GM21447 (cell line): ENCODE data around the gene NTN1.

Experiments used
- ATAC-seq: cut with Tn5 transposase; IDR thresholded peaks from one replicate; pipeline ENCODE4 v1.9.1; 2021; ENCODE audit not compliant: unreplicated experiment

NTN1 gene

DNA sequence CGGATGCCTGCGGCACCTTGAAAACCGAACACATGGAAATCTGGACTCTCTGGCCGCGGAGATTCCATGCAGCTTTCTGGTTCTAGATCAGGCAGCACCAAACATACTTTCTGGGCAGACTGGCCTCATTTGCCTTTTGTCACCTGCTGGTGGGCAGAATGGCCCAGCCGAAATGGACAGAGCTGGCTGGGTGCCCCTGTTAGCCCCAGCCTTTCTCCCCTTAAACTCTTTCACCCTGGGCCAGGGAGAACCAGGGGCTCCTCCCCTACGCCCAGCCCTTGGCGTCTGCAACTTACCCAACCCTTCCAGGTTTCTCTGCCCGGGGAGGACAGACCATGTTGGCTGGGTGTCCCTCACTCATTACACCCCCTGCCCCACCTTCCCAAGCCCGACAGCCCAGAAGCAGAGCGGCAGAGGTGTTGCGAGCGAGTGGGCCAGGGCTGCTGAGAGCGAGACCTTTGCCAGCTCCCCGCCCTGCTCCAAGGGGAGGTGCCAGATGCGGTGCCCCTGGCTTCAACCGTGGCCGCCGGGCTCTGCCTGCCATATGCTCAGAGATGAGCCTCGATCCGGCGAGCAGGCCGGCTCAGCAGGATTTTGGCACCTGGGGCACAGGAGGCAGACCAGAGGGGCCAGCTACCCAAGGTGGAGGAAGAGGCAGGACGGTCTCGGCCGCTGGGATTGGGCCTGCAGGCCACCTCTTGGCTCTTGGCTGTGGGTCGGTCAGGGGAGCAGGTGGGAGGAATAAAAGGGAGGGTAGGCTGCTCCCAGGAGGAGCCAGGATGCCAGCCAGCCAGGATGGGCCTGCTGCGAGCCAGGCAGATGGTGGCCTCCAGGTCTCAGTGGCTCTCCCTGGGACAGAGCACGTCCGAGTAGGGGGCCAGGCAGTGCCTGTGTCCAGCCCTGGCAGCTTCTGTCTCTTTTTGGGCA is 191.3 kb downstream of the NTN1 start:
- no peak for ATAC-seq

DNA sequence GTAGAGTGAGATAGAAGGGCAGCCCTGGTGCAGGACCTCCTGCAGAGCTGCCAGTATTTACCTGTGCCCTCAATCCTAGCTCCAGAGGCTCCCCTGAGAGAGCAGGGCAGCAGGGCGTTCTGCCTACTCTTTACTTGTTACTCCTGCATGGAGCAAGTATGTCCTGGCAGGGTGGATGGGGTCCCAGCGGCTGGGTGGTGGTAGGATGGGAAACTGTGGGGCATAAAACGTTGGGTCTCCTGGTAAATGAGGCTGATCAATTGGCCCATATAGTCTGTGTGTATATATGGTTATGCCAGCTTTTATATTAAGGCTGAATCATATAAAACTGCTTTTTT is 192.0 kb downstream of the NTN1 start:
- no peak for ATAC-seq

DNA sequence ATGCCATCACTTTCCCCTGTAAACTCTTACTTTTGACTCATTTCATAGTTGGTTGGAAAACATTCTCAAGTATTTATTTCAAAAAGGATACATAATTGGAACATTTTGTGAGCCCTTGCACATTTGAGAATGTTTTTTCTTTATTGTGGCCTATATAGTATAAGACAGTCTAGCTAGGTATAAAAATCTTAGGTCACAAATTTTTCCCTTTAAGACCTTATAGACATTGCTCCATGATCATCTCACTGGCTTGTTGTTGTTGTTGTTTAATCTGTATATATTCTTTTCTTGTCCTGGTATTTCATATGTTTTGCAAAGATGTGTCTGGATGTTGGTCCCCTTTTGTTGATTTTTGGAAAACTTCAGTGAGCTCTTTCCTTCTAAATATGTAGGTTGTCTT is 194.2 kb downstream of the NTN1 start:
- ATAC-seq = no peak

DNA sequence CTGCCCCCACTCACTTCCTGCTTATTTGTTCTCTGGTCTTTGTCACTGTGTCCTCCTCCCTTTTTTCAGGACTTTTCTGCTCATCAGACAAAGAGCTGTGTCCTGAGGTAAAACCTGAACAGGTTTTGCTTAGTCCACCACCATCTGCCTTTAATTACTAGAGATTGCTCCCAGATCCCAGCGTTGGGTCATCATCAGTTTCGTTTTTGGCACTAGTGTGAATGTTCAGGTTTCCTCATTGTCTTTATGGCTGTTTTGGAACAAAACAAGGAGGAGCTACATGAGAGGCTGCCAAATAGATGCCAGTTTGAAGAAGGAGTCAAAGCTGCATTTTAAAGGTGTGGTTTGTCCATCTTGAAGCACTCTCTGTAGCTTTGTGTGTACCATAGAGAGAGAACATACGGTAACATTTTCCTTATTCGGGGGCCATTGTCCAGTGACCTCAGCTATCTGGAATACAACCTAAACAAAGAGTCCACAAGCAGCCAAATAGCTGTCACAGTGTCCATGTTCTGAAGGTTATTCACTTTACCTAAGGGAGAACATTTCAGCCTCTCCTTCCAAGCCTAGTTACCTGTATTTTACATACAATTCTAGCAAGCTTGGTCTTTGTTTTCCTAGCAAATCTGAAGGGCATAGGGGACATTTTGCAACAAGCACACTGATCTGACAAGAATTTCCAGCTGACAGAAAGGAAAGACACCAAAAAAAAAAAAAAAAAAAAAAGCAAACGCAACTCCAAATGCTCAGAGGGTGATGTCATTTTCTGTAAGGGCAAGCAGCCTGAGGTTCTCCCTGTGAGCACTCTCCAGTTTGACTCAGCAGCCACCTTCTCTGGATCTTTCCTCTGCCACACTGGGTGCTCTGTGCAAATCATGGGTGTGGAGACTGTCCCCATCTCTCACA is 196.1 kb downstream of the NTN1 start:
- no peak for ATAC-seq

DNA sequence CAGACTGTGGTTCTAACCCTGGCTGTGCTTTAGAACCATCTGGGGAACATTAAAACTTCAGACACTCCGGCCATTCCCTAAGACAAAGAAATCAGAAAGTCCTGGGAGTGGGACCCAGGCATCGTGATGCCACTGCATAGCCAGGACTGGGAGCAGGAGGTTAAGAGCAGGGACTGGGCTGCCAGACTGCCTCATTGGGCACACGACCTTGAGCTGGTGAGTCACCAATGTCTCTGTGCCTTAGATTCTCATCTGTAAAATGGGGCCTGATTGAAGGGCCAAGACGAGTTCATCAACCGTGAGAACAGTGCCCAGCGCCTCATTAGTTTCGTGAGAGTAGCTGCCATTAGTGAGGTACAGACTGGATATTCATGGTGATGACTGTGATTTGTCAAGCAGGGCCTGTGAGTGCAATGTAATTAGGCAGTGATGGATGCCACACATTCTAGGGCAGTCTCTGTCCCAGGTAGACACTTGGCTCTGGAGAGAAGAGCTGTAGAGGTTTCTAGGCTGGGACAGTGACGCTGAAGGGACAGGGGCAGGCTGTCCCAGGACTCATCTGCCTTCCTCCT is 196.8 kb downstream of the NTN1 start:
- no peak for ATAC-seq

DNA sequence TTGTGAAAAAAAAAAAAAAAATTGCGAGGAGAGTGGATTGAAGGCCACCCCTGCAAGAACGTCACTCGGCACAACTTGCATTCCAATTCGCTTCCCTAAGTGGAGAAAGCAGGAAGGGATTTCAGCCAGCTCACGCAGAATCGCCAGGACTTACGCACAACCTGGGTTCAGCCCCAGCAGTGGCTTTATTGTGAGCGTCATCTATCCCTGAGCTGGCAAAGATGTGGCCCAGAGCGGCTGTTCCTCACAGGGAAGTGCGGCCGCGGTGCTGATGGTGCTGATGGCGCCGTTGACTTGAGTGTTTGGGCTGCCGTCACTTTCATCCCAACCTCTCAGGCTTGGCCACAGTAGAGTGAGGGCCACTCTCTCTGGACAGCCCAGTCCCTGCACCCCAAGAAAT is 197.6 kb downstream of the NTN1 start:
- no peak for ATAC-seq

DNA sequence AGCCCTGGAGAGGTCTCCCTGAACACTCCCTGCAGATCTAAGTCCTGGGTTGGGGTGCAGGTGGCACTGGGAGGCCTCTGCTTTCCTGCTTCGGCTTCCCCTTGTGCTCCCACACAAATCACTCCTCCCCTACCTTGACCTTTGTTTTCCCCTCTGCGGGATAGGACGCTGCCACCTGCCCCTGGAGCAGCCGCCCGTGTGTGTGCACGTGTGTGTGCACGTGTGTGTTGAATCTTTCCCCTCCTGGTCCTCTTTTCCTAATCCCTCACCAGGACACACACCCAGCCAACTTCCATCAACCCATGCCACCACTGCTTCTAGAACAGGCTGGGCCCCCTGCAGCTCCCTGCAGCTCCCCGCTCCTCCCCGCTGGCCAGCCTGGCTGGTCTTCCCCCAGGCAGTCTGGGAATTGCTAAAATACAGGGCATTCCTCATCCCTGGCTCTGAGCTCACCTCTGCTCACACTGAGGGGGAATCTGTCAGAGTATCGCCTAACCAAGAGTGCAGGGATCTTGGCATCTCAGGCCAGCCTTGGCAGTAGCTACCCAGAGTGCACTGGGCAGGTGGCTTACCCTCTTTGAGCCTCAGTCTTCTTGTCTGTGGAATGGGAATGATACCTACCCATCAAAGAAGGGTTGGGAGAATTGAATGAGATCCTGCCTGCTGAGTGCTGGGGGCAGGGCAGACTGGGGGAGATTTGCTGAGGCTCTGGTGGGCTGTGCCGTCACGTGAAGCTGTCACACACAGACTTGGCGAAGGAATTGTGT is 198.5 kb downstream of the NTN1 start:
- ATAC-seq = no peak

DNA sequence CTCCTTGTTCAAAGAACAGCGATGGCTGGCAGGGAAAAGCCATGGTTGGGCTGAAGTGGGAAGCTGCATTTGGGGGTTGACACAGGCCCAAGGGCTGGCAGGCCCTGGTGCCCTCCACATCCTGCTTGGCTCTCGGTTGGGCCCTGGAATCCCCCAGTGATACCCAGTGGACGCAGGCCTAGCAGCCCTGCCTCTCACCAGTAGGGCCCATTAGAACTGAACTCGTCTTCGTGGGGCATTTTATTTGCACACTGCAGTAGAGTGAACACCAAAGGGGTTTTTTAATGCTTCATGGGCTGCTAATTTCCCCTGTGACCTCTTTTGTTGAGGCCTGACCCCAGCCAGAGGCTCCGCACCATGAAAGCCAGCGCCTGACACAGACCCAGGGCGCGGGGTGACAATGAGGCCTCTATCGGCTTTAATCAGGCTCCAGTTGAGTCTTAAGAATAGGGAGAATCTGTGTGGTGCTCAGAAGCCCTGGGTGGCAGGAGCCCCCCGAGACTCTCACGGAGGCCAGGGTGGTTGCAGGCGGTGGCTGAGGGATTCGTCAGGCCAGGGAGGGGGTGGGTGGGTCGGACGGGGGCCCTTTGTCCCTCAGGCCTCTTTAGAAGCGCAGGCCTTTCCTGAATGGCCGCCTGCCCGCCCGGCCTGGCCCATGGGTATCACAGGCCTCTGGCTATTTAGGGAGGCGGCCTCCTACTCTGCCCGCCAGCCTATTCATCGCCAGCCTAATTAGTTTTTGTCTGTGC is 199.3 kb downstream of the NTN1 start:
- no peak for ATAC-seq

DNA sequence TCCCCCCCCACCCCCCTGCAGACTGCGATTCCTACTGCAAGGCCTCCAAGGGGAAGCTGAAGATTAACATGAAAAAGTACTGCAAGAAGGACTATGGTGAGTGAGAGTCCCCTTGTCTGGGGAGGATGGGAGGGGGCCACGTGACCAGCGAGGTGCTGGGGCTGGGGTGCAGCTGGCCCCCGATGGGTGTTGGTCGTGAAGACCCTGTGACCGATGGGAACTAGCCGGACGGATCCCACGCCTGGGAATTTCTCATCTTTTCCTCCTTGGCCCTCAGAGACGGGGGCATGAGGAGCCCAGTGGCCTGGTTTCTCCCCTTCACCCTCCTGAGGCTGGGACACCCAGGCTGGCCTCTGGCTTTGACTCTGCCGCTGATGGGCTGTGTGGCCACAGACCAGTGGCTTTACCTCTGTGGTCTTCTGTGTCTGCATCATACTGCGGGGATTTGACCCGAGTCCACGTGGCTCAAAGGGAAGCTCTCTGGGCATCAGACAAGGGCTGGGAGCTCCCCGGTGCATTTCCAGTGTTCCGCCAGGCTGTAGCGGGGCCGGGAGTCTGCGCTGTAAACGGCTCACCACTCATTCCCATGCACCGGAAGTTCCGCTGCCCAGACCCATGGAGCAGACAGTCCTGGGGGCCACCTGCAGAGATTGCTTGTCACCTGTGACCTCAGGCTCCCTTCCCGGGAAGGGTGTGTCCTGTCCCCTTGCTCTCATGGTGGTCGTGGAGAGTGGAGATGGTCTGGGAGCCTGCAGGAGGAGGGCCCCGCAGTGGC is 200.0 kb downstream of the NTN1 start:
- ATAC-seq = no peak

DNA sequence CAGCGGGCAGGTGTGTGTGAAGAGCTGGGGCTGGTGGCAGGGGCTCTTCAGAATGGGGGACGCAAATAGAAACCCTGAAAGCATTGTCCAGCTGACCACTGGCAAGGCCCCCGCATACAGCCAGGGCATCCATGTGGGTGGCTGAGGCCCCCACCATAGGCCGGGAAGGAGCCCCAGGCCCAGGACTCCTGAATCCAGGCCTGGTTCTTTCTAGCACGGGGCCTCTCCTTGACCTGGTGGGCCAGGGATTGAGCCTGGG is 200.5 kb downstream of the NTN1 start:
- no peak for ATAC-seq

DNA sequence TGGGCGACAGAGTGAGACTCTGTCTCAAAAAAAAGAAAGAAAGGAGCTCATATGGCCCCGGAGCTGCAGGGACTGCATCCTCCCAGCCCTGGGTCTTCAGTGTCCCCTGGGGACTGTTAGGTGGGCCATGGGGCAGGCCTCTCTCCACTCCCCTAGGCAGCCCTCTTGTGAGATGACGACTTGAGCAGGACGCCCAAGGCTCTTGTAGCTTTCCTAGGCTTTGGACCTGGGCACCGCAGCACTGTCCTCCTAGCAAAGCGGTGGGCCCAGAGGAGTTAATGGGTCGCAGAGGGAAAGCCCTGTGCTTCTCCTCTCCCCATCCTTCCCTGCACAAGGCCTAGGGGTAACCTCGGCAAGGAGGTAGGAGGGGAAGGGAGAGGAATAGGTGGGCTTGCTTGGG is 202.2 kb downstream of the NTN1 start:
- ATAC-seq = no peak

DNA sequence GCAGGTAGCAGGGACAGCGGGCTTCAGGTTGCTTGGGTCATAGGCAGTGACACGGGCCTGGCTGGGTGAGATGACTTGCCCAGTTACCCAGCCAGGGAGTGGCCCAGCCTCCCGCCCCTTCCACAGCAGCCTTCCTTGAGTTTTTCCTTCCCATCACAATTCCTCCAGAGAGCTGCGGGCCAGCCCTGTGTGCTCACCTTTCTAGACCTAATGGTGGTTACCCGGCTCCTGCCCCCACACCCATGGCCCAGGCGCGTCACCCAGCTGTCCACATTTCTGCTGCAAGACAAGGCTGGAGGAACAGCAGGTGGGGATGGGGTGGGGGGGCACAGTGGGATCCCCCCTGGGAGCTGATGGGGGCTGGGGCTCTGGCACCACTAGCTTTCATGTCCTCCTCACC is 203.2 kb downstream of the NTN1 start:
- ATAC-seq = no peak

DNA sequence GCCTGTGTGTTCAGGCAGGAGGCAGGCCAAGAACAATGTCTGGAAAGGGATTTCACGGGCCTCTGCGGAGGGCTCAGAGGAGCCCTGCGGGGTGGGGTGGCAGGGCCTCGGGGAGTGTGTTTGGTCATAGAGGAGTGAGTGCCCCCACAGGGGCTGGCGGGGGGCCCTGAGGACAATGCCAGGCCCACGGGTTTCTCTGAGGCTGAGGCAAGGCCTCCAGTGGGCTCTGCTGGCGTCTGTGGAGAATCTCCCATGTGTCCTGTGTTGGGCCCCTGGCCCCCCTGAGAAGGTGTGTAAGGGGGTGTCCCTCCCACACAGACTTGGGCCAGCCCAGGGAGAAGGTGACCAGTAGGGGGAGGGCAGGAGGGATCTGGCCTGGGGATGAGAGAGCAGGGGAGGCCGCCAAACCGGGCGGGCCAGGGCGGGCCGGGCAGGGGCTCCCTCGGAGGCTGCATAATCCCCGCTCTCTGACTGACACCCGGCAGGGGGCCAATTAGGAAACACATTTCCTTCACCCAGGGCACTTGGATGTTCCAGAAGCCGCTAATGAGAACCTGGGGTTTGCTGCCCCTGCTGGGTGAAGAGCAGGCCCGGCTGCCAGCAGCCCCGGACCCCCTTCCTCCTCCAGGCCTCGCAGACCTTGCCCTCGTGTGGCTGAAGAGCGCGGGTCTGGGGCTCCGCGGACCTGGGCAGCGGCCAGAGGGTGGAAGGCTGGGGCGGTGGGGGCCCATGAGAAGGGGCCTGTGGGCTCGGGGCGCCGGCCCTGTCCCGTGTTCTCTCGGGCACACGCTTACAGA is 204.2 kb downstream of the NTN1 start:
- ATAC-seq = no peak

DNA sequence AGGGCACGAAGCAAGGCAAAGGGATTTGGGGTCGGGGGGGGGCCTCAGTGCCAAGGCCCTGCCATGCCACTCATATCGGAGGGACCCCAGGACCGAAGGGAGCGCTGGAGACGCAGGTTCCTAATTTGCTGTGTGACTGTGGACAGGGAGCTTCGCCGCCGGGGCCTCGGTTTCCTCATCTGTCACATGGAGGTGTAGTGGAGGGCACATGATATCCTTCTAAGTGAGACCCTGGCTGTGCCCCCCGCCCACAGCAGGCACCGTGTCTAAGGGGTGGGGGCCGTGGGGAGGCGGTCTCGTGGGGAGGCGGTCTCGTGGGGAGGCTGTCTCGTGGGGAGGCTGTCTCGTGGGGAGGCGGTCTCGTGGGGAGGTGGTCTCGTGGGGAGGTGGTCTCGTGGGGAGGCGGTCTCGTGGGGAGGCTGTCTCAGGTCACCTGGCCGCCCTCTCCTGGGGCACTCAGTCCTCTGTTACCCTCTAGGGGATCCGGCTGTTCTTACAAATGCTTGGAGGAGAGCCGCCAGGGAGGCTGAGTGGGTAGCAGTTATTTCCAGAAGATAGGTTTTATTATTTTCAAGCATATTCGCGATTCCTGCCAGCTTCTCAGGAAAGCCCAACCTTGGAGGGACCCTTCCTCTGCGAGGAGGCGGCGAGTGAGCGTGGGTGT is 205.0 kb downstream of the NTN1 start:
- ATAC-seq = no peak

DNA sequence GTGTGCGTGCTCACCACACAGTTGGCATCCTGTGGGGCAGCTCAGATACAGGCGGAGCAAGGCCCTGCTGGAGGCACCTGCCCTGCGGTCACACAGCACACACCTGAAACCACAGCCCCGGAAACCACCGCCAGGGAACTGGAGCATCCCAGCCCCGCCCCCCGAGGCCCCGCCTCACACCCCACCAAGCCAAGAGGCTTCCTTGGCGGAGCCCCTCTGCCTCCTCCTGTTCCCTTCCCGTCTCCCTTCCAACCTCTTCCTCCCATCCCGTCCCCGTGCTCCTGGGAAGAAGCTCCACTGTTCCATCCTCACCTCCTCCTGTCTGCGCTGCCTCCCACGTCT is 205.5 kb downstream of the NTN1 start:
- no peak for ATAC-seq

DNA sequence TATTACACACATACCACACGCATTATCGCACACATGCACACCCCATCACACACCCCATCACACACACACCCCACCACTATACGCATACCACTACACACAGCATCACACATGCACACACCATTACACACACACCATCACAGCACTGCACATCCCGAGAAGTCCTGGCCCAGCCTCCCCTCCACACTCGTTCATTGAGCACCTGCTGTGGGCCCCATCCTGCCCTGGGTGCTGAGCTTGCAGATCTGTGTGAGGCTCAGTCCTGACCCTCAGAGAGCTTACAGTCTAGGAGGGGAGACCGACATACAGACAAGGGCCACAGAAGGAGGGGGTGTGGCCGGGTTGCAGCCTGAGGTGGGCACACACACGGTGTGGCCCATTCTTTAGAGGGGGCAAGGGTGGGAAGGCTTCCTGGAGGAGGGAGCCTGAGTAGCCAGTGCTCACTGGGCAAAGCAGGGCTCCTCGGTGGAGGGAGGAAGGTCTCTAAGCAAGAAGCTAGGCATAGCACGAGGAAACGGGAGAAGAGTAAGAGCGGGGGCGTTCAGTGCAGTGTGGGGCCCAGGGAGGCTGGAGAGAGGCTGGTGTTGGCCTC is 206.6 kb downstream of the NTN1 start:
- no peak for ATAC-seq

DNA sequence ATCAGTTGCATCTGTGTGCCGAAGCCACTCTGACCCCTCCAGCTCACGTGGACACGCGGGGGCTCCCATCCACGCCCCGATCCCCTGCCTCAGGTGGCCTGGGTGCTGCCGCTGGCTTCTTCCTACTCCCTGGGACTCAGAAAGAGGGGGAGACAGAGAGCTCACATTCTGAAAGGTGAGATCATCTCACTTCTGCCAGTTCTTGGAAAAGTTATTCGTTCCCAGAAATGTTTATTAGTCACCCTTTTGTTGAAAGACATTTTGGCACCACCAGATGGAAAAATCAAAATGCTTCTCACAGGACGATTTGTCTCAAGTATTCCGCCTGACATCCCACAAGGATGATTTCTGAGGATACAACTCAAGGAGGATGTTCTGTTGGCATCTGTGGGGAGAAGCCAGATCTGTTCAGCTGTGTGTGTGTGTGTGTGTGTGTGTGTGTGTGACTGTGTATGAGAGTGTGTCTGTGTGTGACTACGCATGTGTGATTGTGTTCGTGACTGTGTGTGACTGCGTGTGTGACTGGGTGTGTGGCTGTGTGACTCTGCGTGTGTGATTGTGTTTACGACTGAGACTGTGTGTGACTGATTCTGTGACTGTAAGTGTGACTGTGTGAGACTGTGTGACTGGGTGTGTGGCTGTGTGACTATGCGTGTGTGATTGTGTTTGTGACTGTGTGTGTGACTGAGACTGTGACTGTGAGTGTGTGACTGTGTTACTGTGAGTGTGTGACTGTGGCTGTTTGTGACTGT is 207.3 kb downstream of the NTN1 start:
- ATAC-seq = no peak
